ENCODE data around the gene FAM98B. TPM values are rescaled to one million over a fixed set of nuclear protein-coding genes. Genes with fewer than 3 reads are reported as not detected.
A peak's percentile ranks its signal among the peaks of the same experiment; 100 is the strongest.

Gene FAM98B
- total and polyA plus RNA-seq, 2 of the 8 experiments (the other 6 are each of a cell fraction or from before 2014, with no cell fraction given): 5.9 to 48.4 TPM

DNA sequence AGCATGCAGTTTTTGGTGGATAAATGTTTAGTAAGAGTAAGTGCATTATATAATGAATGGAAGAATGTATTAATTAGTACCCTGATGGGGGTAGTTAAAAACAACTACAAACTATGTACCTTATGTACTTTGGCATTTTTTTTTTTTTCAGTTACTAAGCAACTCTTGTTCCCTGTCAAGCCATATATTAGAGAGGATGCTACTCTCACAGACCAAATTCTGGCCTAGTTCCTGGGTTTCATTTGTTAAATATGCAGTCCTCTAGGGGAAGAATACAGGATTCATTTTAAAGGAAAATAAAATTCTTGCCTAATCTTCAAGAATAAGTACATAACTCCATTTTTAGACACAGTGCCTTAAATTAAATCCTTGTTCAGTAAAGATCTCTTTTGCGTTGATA, 16.9 kb downstream of the FAM98B start:
- no peak overlapping the region for H2BK20ac ChIP-seq (ENCODE audit: low read length)
- H3K79me2 ChIP-seq (ENCODE audit: control insufficient read depth in 1 of 2, insufficient read depth in 2 of 2, low read length in 2 of 2): no peaks in the 10 kb centered on the region
- no peak overlapping the region for H3K18ac ChIP-seq (ENCODE audit: extremely low read depth, low read length)
- H3K27me3 ChIP-seq (replicated peaks in 1 of 4; ENCODE audit: control insufficient read depth in 3 of 4, extremely low read depth in 1 of 4, insufficient read depth in 3 of 4, low read length in 3 of 4): no peaks in the 10 kb centered on the region
- FAIRE-seq: no peak
- DNase-seq (ENCODE audit: low read depth in 1 of 2, low spot score in 2 of 2): no peak
- no peak overlapping the region for H3K23ac ChIP-seq (ENCODE audit: insufficient read length)
- no peak overlapping the region for H4K91ac ChIP-seq (replicated peaks; ENCODE audit: insufficient read length, low read length)
- H3K23me2 ChIP-seq (ENCODE audit: low read depth, low read length): no peaks in the 10 kb centered on the region
- TF ChIP-seq SIX5 (IDR thresholded peaks at IDR 0.05; ENCODE audit: low read depth, low read length): 0 out of 2 replicates have a peak, but pooled peaks have one; percentile 3
- no peak for TF ChIP-seq POLR2A (IDR thresholded peaks at IDR 0.05; ENCODE audit: control extremely low read depth in 1 of 2, low read depth in 2 of 2, low read length in 2 of 2)
- H3K4me2 ChIP-seq (ENCODE audit: insufficient read depth in 1 of 2, low read depth in 2 of 2, low read length in 2 of 2): no peak overlapping the region
- H3K14ac ChIP-seq (ENCODE audit: insufficient read length): no peak overlapping the region
- H2BK5ac ChIP-seq (ENCODE audit: low read depth, low read length): no peak overlapping the region
- H3K4ac ChIP-seq (replicated peaks; ENCODE audit: insufficient read length, low read depth, low read length): no peak overlapping the region
- H4K8ac ChIP-seq (ENCODE audit: extremely low read depth, insufficient read depth, low read length): no peak overlapping the region
- H3K79me1 ChIP-seq (ENCODE audit: low read depth, low read length): no peaks in the 10 kb centered on the region
- WGBS, 2 experiments (ENCODE audit: extremely low coverage in 1 of 2, insufficient coverage in 1 of 2, insufficient read length in 1 of 2, insufficient replicate concordance in 2 of 2, low coverage in 1 of 2, low lambda C conversion rate in 2 of 2, missing lambda C conversion rate in 1 of 2): 88% methylated on average over 1 of the region's 1 CpG; no CpG with 5 or more reads in 1 of the 2 experiments
- no peaks in the 10 kb centered on the region for H3K9me3 ChIP-seq (ENCODE audit: insufficient read depth in 2 of 2, low read depth in 1 of 2, low read length in 1 of 2)
- no peak overlapping the region for H3K27ac ChIP-seq (ENCODE audit: low read depth, low read length)
- no peak overlapping the region for H2BK15ac ChIP-seq (ENCODE audit: low read length)
- no peak overlapping the region for H3K4me3 ChIP-seq (ENCODE audit: extremely low read depth in 1 of 4, insufficient read depth in 2 of 4, low read depth in 3 of 4, low read length in 4 of 4)
- no peak overlapping the region for H3K9ac ChIP-seq (replicated peaks in 1 of 4; ENCODE audit: extremely low read depth in 1 of 4, low read depth in 3 of 4, low read length in 3 of 4)
- H2AFZ ChIP-seq (ENCODE audit: low read length): no peak overlapping the region
- no peak overlapping the region for H2BK120ac ChIP-seq (replicated peaks; ENCODE audit: low read depth, low read length)
- POLR2A ChIA-PET (ENCODE audit: partially characterized antibody): no interaction called here
- no peak overlapping the region for H2AK5ac ChIP-seq (ENCODE audit: low read depth, low read length)
- H4K20me1 ChIP-seq (replicated peaks in 1 of 2; ENCODE audit: control insufficient read depth in 1 of 2, insufficient read depth in 2 of 2, low read length in 2 of 2): peaks cover 0 to 2% of the 10 kb centered on the region in 2 experiments
- no peak overlapping the region for H4K5ac ChIP-seq (ENCODE audit: insufficient read length, low read depth, low read length)
- peaks cover 3 to 28% (median 17%) of the 10 kb centered on the region in 4 experiments; a peak in 7 of 8 replicates for H3K36me3 ChIP-seq (ENCODE audit: control insufficient read depth in 2 of 4, insufficient read depth in 4 of 4, low read length in 3 of 4)
- CTCF ChIA-PET (ENCODE audit: partially characterized antibody): no interaction called here
- H3K4me1 ChIP-seq (replicated peaks in 1 of 4; ENCODE audit: control insufficient read depth in 3 of 4, insufficient read depth in 4 of 4, low read length in 3 of 4): no peaks in the 10 kb centered on the region
- no peak overlapping the region for H2BK12ac ChIP-seq (ENCODE audit: low read depth, low read length)
- no peak overlapping the region for H3K56ac ChIP-seq (replicated peaks; ENCODE audit: insufficient read length, low read depth, low read length)
